ENCODE results near the gene ZMAT2.

The ZMAT2 gene

DNA sequence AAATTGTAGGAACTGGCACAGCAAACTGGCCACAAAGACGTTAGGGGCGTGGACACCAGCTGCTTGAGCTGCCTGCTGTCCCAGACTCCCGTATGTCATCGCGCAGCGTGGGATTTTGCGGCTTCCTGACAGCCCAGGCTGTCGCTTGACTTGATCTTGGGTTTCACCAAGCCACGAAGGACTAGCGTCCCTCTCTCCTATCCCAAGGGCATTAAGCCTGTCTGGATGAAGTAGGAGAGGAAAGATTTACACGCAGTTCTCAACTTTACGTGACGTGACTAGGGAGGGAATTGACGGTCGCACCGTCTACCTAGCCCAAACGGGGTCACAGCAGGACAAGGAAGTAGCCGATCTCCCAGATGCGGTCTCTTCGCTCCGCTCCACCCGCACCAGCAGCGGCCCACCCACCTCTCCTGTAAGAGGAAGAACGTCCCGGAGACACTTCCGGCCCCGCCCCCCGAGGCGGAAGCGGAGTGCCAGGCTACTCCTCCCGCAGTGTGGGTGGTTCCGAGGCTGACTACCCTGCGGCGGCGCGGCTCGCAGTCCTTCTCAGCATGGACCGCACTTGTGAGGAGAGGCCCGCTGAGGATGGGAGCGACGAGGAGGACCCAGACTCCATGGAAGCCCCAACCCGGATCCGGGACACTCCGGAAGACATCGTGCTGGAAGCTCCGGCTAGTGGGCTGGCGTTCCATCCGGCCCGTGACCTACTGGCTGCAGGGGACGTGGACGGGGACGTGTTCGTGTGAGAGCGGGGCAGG is 35.7 kb upstream of the ZMAT2 start, which contains the start of gene WDR55 (continued):
- TF ChIP-seq ZNF274 (IDR thresholded peaks at IDR 0.05; ENCODE audit: low read length) (no peak), ZNF274 (tag by site-specific recombination; IDR thresholded peaks at IDR 0.05; ENCODE audit: borderline replicate concordance) (no peak), ZNF621 (tag by site-specific recombination; IDR thresholded peaks at IDR 0.05) (no peak), TSHZ1 (tag by site-specific recombination; IDR thresholded peaks at IDR 0.05; ENCODE audit: borderline replicate concordance) (no peak), ZNF10 (tag by site-specific recombination; IDR thresholded peaks at IDR 0.05) (peak; percentile 93), ZSCAN18 (tag by site-specific recombination; IDR thresholded peaks at IDR 0.05) (no peak), ZNF624 (tag by site-specific recombination; IDR thresholded peaks at IDR 0.05) (no peak), ZNF302 (tag by site-specific recombination; IDR thresholded peaks at IDR 0.05; ENCODE audit: low read depth) (no peak), ZNF544 (tag by site-specific recombination; IDR thresholded peaks at IDR 0.05) (no peak), ZNF623 (tag by site-specific recombination; IDR thresholded peaks at IDR 0.05) (no peak), ZNF37A (tag by site-specific recombination; IDR thresholded peaks at IDR 0.05) (no peak), ZFP3 (tag by site-specific recombination; IDR thresholded peaks at IDR 0.05; ENCODE audit: low read depth) (no peak), ZNF555 (tag by site-specific recombination; conservative IDR thresholded peaks at IDR 0.05) (no peak), SETDB1 (IDR thresholded peaks at IDR 0.05; ENCODE audit: insufficient read length, low read length) (no peak), ZNF239 (tag by site-specific recombination; IDR thresholded peaks at IDR 0.05) (no peak), PRDM6 (tag by site-specific recombination; IDR thresholded peaks at IDR 0.05) (no peak), ZBTB7A (tag by site-specific recombination; IDR thresholded peaks at IDR 0.05; ENCODE audit: low read depth) (no peak), KLF10 (tag by site-specific recombination; IDR thresholded peaks at IDR 0.05) (peak; percentile 81), ZNF510 (tag by site-specific recombination; IDR thresholded peaks at IDR 0.05; ENCODE audit: insufficient replicate concordance) (no peak), BCL11A (tag by site-specific recombination; IDR thresholded peaks at IDR 0.05; ENCODE audit: low read depth) (peak; percentile 60; the same call in 1 of the 2 replicates), ZNF416 (tag by site-specific recombination; IDR thresholded peaks at IDR 0.05) (no peak), ZSCAN5A (tag by site-specific recombination; IDR thresholded peaks at IDR 0.05) (no peak), OVOL3 (tag by site-specific recombination; IDR thresholded peaks at IDR 0.05) (no peak), ATF2 (tag by site-specific recombination; IDR thresholded peaks at IDR 0.05; ENCODE audit: low read depth) (no peak)
- TF ChIP-seq, protein P1, sequence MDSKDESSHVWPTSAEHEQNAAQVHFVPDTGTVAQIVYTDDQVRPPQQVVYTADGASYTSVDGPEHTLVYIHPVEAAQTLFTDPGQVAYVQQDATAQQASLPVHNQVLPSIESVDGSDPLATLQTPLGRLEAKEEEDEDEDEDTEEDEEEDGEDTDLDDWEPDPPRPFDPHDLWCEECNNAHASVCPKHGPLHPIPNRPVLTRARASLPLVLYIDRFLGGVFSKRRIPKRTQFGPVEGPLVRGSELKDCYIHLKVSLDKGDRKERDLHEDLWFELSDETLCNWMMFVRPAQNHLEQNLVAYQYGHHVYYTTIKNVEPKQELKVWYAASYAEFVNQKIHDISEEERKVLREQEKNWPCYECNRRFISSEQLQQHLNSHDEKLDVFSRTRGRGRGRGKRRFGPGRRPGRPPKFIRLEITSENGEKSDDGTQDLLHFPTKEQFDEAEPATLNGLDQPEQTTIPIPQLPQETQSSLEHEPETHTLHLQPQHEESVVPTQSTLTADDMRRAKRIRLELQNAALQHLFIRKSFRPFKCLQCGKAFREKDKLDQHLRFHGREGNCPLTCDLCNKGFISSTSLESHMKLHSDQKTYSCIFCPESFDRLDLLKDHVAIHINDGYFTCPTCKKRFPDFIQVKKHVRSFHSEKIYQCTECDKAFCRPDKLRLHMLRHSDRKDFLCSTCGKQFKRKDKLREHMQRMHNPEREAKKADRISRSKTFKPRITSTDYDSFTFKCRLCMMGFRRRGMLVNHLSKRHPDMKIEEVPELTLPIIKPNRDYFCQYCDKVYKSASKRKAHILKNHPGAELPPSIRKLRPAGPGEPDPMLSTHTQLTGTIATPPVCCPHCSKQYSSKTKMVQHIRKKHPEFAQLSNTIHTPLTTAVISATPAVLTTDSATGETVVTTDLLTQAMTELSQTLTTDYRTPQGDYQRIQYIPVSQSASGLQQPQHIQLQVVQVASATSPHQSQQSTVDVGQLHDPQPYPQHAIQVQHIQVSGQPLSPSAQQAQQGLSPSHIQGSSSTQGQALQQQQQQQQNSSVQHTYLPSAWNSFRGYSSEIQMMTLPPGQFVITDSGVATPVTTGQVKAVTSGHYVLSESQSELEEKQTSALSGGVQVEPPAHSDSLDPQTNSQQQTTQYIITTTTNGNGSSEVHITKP (tag by site-specific recombination; IDR thresholded peaks at IDR 0.05): peak; percentile 89

Measured in HEK293 (cell line).